Measurements from ENCODE around the gene SPATS2L. TPM values are rescaled to one million over a fixed set of nuclear protein-coding genes. Genes with fewer than 3 reads are reported as not detected.

SPATS2L gene
- 127 to 148 TPM (median 141 TPM) in 5 replicates for total RNA-seq (2022; extraction: Qiagen RNA extraction; ENCODE audit: low read depth)

GRCh38 chr2:200306196-200306930, at the start of gene SPATS2L:
Gene SPATS2L (plus strand): TSS chr2:200306693. CDS start chr2:200389245, 82,552 bp downstream.

GRCh38 chr2:200509612-200510433, 203.3 kb downstream of the SPATS2L start, which contains the start of gene KCTD18:
Gene KCTD18 (minus strand): TSS chr2:200510068. CDS start chr2:200507016, 3,052 bp downstream.

GRCh38 chr2:200525882-200526651, 219.6 kb downstream of the SPATS2L start, which contains the start of gene SGO2:
Gene SGO2 (plus strand): TSS chr2:200526207. CDS start chr2:200532976, 6,769 bp downstream.

Other genes with a start within 250 kb of the SPATS2L start
- gene KCTD18, start 203.4 kb downstream of the SPATS2L start, total RNA-seq (2022; extraction: Qiagen RNA extraction; ENCODE audit: low read depth), result 9.7 to 12.9 TPM (median 10.8 TPM) in 5 replicates
- gene SGO2, start 219.5 kb downstream of the SPATS2L start, total RNA-seq (2022; extraction: Qiagen RNA extraction; ENCODE audit: low read depth), result 7.8 to 15.8 TPM (median 14.9 TPM) in 5 replicates